Upper lobe of right lung (tissue), 1 donor: ENCODE data around the gene EMID1. TPM values are rescaled to one million over a fixed set of nuclear protein-coding genes. Genes with fewer than 3 reads are reported as not detected.

ENCODE experiments used
- ATAC-seq: fragments of 200-7000 bp; cut with Tn5 transposase; one replicate; pipeline ENCODE4 v1.9.1; 2020; ENCODE audit warnings: mild to moderate bottlenecking, moderate library complexity
- DNase-seq: peaks from one replicate; pipeline ENCODE4 v3.0.0-alpha.2; 2020
- H3K27ac ChIP-seq: fragments of 200-600 bp; one replicate; pipeline ENCODE4 v1.8.0; 2022
- H3K27me3 ChIP-seq: fragments of 200-600 bp; one replicate; pipeline ENCODE4 v1.8.0; 2022; ENCODE audit warnings: mild to moderate bottlenecking
- H3K36me3 ChIP-seq: fragments of 200-600 bp; one replicate; pipeline ENCODE4 v1.8.0; 2022
- H3K4me1 ChIP-seq: fragments of 200-600 bp; one replicate; pipeline ENCODE4 v1.8.0; 2022
- H3K4me3 ChIP-seq: fragments of 200-600 bp; one replicate; pipeline ENCODE4 v1.8.0; 2022; ENCODE audit warnings: mild to moderate bottlenecking
- H3K9me3 ChIP-seq: fragments of 200-600 bp; one replicate; pipeline ENCODE4 v1.8.0; 2022
- CTCF ChIP-seq: fragments of 200-600 bp; IDR thresholded peaks from one replicate; pipeline ENCODE4 v1.8.0; 2022; ENCODE audit warnings: antibody characterized with exemption
- intact Hi-C: fragments of 100-400 bp; cut with DNase I; formaldehyde crosslinking; loops from one replicate; pipeline ENCODE4 v1.11.0; 2022
- total RNA-seq: library from RNA; stranded (reverse); fragmentation: NEBNext Ultra II Directional; extraction: Animal tissue kit (Norgen Biotek cat#: 25700); gene quantifications from one replicate; pipeline ENCODE4 v1.2.1, GENCODE V29; 2021
- donor health status: DM: no; HTN: yes; CAD: no; lungs with severe emphysema.

EMID1 gene
- total RNA-seq, 1 donor from 2014 or later = 15.2 TPM

- Histone ChIP-seq H3K4me1 (peaks cover 47% of the 10 kb centered on the region), H3K27ac (peak overlapping the region; percentile 87)
These were observed 102.0 kb downstream of the EMID1 start for GRCh38 chr22:29307596-29308147.

GRCh38 chr22:29308148-29308790 is 102.6 kb downstream of the EMID1 start:
- ATAC-seq (no peak), DNase-seq (no peak)
- Histone ChIP-seq H3K4me3 (peak overlapping the region; percentile 85), H3K36me3 (no peaks in the 10 kb centered on the region), H3K27ac (peak overlapping the region; percentile 71), H3K27me3 (no peaks in the 10 kb centered on the region), H3K4me1 (peaks cover 44% of the 10 kb centered on the region), H3K9me3 (no peaks in the 10 kb centered on the region)
- intact Hi-C loops = no loop called here
- no peak for TF ChIP-seq CTCF

More at GRCh38 chr22:29307596-29308147, 102.0 kb downstream of the EMID1 start:
- no peaks in the 10 kb centered on the region for H3K27me3 ChIP-seq
- TF ChIP-seq CTCF = no peak
- intact Hi-C loops = no loop called here
- no peaks in the 10 kb centered on the region for H3K9me3 ChIP-seq
- peak overlapping the region; percentile 85 for H3K4me3 ChIP-seq
- no peak for ATAC-seq
- no peak for DNase-seq
- H3K36me3 ChIP-seq = no peaks in the 10 kb centered on the region

GRCh38 chr22:29308791-29309262 is 103.1 kb downstream of the EMID1 start:
- Histone ChIP-seq H3K4me3 (peak overlapping the region; percentile 17), H3K36me3 (no peaks in the 10 kb centered on the region), H3K9me3 (no peaks in the 10 kb centered on the region), H3K27me3 (peaks cover 2% of the 10 kb centered on the region), H3K4me1 (peaks cover 45% of the 10 kb centered on the region), H3K27ac (peak overlapping the region; percentile 71)
- no peak for ATAC-seq
- no peak for TF ChIP-seq CTCF
- DNase-seq = no peak
- intact Hi-C loops = no loop called here

Other genes with a start within 250 kb of the EMID1 start
- not detected for gene C22orf31, start 144.1 kb upstream of the EMID1 start, total RNA-seq
- gene KREMEN1, start 132.9 kb upstream of the EMID1 start, total RNA-seq = 23.3 TPM
- gene RHBDD3, start 62.1 kb downstream of the EMID1 start, total RNA-seq = 19.0 TPM
- 149 TPM for gene EWSR1, start 62.4 kb downstream of the EMID1 start, total RNA-seq
- gene GAS2L1, start 100.8 kb downstream of the EMID1 start, total RNA-seq = 27.2 TPM
- 0.72 TPM for gene RASL10A, start 109.8 kb downstream of the EMID1 start, total RNA-seq
- 62.4 TPM for gene AP1B1, start 182.7 kb downstream of the EMID1 start, total RNA-seq
- gene RFPL1, start 232.7 kb downstream of the EMID1 start, total RNA-seq = not detected